ENCODE data around the gene ZNF57. TPM values are rescaled to one million over a fixed set of nuclear protein-coding genes. Genes with fewer than 3 reads are reported as not detected.
"Not testable (repeated sequence)": the region's sequence is repeated elsewhere in the genome, so short reads cannot be mapped to it uniquely, and the experiment has no call there.

Gene ZNF57
- total RNA-seq, 2 experiments from 2014 or later, result 4.7 to 5.7 TPM

DNA sequence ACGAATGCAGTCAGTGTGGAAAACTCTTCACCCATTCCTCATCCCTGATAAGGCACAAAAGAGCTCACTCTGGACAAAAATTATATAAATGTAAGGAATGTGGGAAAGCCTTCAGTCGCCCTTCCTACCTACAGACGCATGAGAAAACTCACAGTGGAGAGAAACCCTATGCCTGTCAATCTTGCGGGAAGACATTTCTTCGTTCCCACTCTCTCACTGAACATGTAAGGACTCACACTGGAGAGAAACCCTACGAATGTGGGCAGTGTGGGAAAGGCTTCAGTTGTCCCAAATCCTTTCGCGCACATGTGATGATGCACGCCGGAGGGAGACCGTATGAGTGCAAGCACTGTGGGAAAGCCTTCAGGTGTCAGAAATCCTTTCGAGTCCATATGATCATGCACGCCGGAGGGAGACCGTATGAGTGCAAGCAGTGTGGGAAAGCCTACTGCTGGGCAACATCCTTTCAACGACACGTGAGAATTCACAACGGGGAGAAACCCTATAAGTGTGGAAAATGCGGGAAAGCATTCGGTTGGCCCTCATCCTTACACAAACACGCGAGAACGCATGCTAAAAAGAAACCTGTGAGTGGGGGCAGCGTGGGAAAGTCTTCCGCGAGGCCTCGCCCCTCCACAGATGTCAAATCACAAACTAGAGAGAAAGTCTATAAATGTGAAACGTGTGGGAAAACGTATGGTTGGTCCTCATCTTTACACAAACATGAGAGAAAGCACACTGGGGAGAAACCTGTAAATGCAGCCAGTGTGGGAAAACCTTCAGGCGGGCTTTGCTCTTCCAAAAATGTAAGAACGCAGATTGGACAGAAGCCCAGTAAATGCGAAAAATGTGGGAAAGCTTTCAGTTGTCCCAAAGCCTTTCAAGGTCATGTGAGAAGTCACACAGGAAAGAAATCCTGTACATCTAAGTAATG lies 23.1 kb upstream of the ZNF57 start:
- H3K4me3 Mint-ChIP-seq, result no peak overlapping the region

GRCh38 chr19:2883686-2884439 lies 16.9 kb upstream of the ZNF57 start:
- H3K27me3 Mint-ChIP-seq, result no peaks in the 10 kb centered on the region
- H3K9me3 Mint-ChIP-seq, result peaks cover 1% of the 10 kb centered on the region
- peaks cover 3% of the 10 kb centered on the region for H3K4me1 Mint-ChIP-seq
- H3K36me3 Mint-ChIP-seq, result no peaks in the 10 kb centered on the region
- DNase-seq (no peak), ATAC-seq (ENCODE audit: low read depth) (no peak)
- no peak overlapping the region for H3K4me3 Mint-ChIP-seq
- POLR2A ChIA-PET, result no interaction called here
- H3K27ac Mint-ChIP-seq, result no peak overlapping the region

More for the DNA sequence above, 23.1 kb upstream of the ZNF57 start:
- no peak for ATAC-seq (ENCODE audit: low read depth)
- no peak for DNase-seq
- POLR2A ChIA-PET, result no interaction called here
- Mint-ChIP-seq H3K27me3 (no peaks in the 10 kb centered on the region), H3K9me3 (peaks cover 4% of the 10 kb centered on the region), H3K4me1 (no peaks in the 10 kb centered on the region), H3K27ac (no peak overlapping the region), H3K36me3 (no peaks in the 10 kb centered on the region)

DNA sequence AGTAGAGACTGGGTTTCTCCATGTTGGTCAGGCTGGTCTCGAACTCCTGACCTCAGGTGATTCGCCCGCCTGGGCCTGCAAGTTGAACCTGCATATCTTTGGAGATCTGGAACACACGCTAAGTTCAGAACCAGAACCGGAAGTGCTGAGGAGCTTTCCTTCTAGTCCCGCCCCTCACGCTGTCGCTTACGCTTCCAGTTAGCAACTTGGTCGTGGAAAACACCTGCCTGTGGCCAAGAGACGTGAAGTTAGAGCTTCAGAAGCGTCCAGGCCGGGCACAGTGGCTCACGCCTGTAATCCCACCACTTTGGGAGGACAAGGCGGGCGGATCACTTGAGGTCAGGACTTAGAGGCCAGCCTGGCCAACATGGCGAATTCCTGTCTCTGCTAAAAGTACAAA lies 15.0 kb upstream of the ZNF57 start:
- no peak overlapping the region for H3K4me3 Mint-ChIP-seq
- H3K27me3 Mint-ChIP-seq, result no peaks in the 10 kb centered on the region
- DNase-seq (no peak), ATAC-seq (ENCODE audit: low read depth) (no peak)
- POLR2A ChIA-PET, result interaction anchor here (0.8 kb wide), 1 partner anchor 15 kb away, joined by 3 read pairs; the partner anchor contains the start of gene ZNF57
- H3K4me1 Mint-ChIP-seq, result peaks cover 4% of the 10 kb centered on the region
- no peaks in the 10 kb centered on the region for H3K9me3 Mint-ChIP-seq
- no peaks in the 10 kb centered on the region for H3K36me3 Mint-ChIP-seq
- no peak overlapping the region for H3K27ac Mint-ChIP-seq

- DNase-seq (no peak), ATAC-seq (ENCODE audit: low read depth) (peak; percentile 32)
- Mint-ChIP-seq H3K27me3 (no peaks in the 10 kb centered on the region), H3K36me3 (no peaks in the 10 kb centered on the region), H3K4me1 (peaks cover 7% of the 10 kb centered on the region), H3K9me3 (peaks cover 1% of the 10 kb centered on the region), H3K4me3 (no peak overlapping the region), H3K27ac (no peak overlapping the region)
- POLR2A ChIA-PET, result no interaction called here
Measured at GRCh38 chr19:2887391-2887914, 13.3 kb upstream of the ZNF57 start.

GRCh38 chr19:2888731-2889224 lies 11.9 kb upstream of the ZNF57 start:
- H3K36me3 Mint-ChIP-seq, result no peaks in the 10 kb centered on the region
- H3K27me3 Mint-ChIP-seq, result no peaks in the 10 kb centered on the region
- ATAC-seq (ENCODE audit: low read depth) (peak; percentile 67), DNase-seq (peak; percentile 58)
- H3K4me1 Mint-ChIP-seq, result peaks cover 7% of the 10 kb centered on the region
- POLR2A ChIA-PET, result interaction anchor here (0.6 to 1.7 kb wide), 2 partner anchors 12 to 803 kb away, joined by 4 read pairs; partner anchors contain the start of gene ZNF57
- peak overlapping the region; percentile 67 for H3K27ac Mint-ChIP-seq
- H3K9me3 Mint-ChIP-seq, result peaks cover 1% of the 10 kb centered on the region
- peak overlapping the region; percentile 51 for H3K4me3 Mint-ChIP-seq

DNA sequence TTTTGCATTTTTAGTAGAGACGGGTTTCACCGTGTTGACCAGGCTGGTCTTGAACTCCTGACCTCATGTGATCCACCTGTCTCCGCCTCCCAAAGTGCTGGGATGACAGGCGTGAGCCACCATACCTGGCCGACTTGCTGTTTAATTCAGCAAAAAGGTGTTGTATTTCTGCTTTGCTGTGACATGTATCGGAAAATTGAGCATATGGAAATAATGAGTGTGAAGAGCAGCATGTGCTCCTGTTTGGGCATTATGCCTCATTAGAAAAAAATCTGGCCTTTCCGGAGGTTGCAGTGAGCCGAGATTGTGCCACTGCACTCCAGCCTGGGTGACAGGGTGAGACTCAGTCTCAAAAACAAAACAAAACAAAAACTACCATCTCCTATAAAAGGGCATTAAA lies 10.2 kb upstream of the ZNF57 start:
- DNase-seq; H3K4me1 Mint-ChIP-seq; H3K36me3 Mint-ChIP-seq; ATAC-seq (ENCODE audit: low read depth); H3K9me3 Mint-ChIP-seq; H3K4me3 Mint-ChIP-seq; H3K27me3 Mint-ChIP-seq; H3K27ac Mint-ChIP-seq; POLR2A ChIA-PET: not testable (repeated sequence)

- Mint-ChIP-seq H3K27me3 (no peaks in the 10 kb centered on the region), H3K9me3 (peaks cover 11% of the 10 kb centered on the region), H3K4me1 (peaks cover 4% of the 10 kb centered on the region), H3K4me3 (no peak overlapping the region), H3K36me3 (peaks cover 3% of the 10 kb centered on the region), H3K27ac (no peak overlapping the region)
- DNase-seq (no peak), ATAC-seq (ENCODE audit: low read depth) (no peak)
- POLR2A ChIA-PET, result no interaction called here
Measured at GRCh38 chr19:2896694-2897093, 4.0 kb upstream of the ZNF57 start.

DNA sequence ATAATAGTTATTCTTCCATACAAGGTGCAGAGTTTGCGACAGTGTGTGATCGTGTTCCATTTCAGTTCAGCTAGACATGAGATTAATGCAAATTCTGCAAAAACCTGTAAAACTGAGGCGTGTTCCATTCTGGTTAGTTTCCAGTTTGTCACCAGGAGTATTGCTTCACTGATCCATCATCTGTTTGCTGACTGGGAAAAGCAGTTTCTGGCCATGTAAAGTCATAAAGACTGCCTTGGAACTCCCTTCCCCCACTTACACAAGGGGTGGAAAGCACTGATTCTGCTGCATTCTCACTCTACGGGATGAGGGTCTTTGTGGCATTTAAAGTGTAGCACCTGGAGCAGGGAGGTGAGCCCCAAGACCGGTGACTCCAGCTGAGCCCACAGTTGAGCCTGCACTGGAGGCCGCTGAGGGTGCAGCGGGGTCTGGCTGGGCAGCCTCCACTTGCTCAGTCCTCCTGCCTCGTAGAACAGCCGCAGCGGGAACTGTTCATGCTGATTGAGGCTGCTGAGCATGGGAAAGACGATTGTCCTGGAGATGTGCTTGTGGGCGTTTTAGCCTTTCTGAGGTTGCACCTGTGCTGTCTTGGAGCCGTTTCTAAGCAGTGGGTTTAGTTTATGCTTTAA lies 2.0 kb downstream of the ZNF57 start:
- Mint-ChIP-seq H3K9me3 (peaks cover 3% of the 10 kb centered on the region), H3K4me1 (peaks cover 10% of the 10 kb centered on the region), H3K27ac (no peak overlapping the region), H3K4me3 (no peak overlapping the region), H3K27me3 (no peaks in the 10 kb centered on the region), H3K36me3 (peaks cover 13% of the 10 kb centered on the region)
- no peak for ATAC-seq (ENCODE audit: low read depth)
- no peak for DNase-seq
- POLR2A ChIA-PET, result no interaction called here

DNA sequence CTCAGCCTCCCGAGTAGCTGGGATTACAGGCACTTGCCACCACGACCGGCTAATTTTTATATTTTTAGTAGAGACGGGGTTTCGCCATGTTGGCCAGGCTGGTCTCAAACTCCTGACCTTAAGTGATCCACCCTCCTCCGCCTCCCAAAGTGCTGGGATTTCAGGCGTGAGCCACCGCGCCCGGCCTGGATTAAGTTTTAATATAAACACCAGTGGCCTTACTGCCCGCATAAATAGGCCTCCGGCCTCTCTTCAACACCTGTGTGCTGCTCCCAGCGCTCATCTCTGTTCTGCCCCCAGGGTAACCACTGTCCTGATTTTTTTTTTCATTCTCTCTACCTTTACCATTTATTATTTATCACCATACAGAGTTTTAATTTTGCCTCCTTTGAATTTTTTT lies 2.6 kb downstream of the ZNF57 start:
- ATAC-seq (ENCODE audit: low read depth); H3K9me3 Mint-ChIP-seq; H3K27ac Mint-ChIP-seq; H3K4me3 Mint-ChIP-seq; H3K4me1 Mint-ChIP-seq; POLR2A ChIA-PET; DNase-seq; H3K27me3 Mint-ChIP-seq: not testable (repeated sequence)
- peaks cover 13% of the 10 kb centered on the region for H3K36me3 Mint-ChIP-seq

DNA sequence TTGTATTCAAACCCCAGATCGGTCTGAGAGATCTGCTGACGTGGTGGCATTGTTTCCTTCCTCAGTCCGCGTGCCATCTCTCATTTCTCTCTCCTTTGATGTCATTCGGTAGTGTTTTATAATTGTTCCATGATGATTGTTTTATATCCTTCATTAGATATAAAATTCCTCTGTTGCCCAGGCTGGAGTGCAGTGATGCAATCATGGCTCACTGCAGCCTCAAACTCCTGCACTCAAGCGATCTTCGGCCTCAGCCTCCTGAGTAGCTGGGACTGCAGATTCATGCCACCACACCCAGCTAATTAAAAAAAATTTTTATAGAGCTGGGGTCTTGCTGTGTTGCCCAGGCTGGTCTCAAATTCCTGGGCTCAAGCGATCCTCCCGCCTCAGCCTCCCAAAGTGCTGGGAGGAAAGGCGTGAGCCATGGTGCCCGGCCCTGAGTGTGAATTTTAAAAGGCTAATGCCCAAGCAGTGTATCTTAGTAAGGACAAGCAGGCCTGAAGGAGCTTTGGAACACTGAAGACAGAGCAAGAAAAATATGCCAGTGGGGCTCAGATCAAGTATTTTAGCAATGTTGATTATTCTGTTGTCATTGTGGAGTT lies 5.3 kb downstream of the ZNF57 start:
- no peak for ATAC-seq (ENCODE audit: low read depth)
- H3K27ac Mint-ChIP-seq, result no peak overlapping the region
- DNase-seq, result no peak
- H3K9me3 Mint-ChIP-seq, result peaks cover 3% of the 10 kb centered on the region
- H3K4me1 Mint-ChIP-seq, result peaks cover 11% of the 10 kb centered on the region
- no peak overlapping the region for H3K4me3 Mint-ChIP-seq
- peaks cover 18% of the 10 kb centered on the region for H3K36me3 Mint-ChIP-seq
- no peaks in the 10 kb centered on the region for H3K27me3 Mint-ChIP-seq
- POLR2A ChIA-PET, result no interaction called here

DNA sequence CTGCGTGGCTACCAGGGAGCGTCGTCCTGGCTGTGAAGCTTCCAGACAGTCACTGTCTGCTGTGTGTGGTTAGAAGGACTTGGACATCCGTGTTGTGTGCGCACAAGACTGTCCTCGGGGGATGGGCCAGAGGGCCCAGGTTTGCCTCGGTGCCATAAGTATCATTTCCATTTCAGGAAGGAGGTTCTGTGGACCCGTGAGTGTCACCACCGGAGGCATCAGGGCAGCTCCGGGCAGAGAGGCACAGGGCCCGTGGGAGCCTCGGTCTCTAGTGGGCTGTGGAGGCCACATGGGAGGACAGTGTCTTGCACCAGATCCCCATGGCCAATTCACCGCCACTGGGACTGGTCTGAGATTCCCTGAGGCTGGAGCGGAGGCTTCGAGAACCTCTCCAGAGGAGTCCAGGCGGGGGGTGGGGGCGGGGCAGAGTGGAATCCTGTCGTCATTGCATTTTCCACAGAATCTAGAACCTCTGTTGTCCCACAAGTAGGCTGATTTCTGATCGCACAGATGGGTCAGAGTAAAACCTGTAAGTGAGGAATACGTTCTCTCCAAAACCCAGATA lies 6.0 kb downstream of the ZNF57 start:
- POLR2A ChIA-PET, result no interaction called here
- Mint-ChIP-seq H3K27ac (no peak overlapping the region), H3K27me3 (no peaks in the 10 kb centered on the region), H3K4me3 (no peak overlapping the region), H3K9me3 (peaks cover 4% of the 10 kb centered on the region), H3K36me3 (peaks cover 21% of the 10 kb centered on the region), H3K4me1 (peaks cover 9% of the 10 kb centered on the region)
- no peak for DNase-seq
- no peak for ATAC-seq (ENCODE audit: low read depth)

DNA sequence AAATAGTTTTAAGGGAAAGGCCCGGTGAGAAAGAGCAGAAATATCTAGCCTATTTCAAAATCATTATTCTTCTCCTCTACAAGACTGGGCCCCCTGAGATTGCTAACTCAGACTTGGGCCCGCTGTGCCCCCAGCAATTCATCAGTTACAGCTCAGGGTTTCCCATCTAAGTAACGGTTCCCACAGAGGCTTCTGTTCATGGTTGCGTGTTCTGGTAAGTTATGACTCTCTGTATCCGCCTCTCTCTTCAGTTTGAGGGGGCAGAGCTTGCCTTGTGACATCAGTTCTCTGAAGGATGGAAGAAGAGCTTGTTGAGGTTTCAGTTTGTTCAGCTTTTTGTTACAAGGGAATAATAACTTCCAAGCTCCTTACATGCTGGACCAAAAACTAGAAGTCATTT lies 11.6 kb downstream of the ZNF57 start:
- H3K4me3 Mint-ChIP-seq, result no peak overlapping the region
- ATAC-seq (ENCODE audit: low read depth) (no peak), DNase-seq (no peak)
- no peaks in the 10 kb centered on the region for H3K27me3 Mint-ChIP-seq
- POLR2A ChIA-PET, result interaction anchor here (0.6 kb wide), 1 partner anchor 14 kb away, joined by 3 read pairs; no protein-coding TSS in a partner anchor
- H3K36me3 Mint-ChIP-seq, result peaks cover 60% of the 10 kb centered on the region
- H3K27ac Mint-ChIP-seq, result no peak overlapping the region
- H3K4me1 Mint-ChIP-seq, result peaks cover 4% of the 10 kb centered on the region
- H3K9me3 Mint-ChIP-seq, result peaks cover 25% of the 10 kb centered on the region

All from activated naive CD8-positive, alpha-beta T cell treated with anti-CD3 and anti-CD28 coated beads, Interleukin-2, amount 10 ng/mL, durations not matched to agents 7 days and 5 days (primary cell).